DOHH2 (cell line): ENCODE measurements around the gene TJAP1.

Experiments used
- H3F3A ChIP-seq: fragments of 200-600 bp; sonication (generic), shearing (Covaris generic); 2 replicates; pipeline ENCODE4 v1.6.0; 2016; ENCODE audit warnings: antibody characterized with exemption, mild to moderate bottlenecking; ENCODE audit not compliant: control insufficient read depth, insufficient read depth
- H3K27ac ChIP-seq: fragments of 200-600 bp; sonication (generic); 2 replicates; pipeline ENCODE4 v1.5.1; 2014; ENCODE audit warnings: low read depth, mild to moderate bottlenecking, low read length, moderate library complexity
- H3K27me3 ChIP-seq: fragments of 200-600 bp; sonication (generic); 2 replicates; pipeline ENCODE4 v1.6.1; 2014; ENCODE audit warnings: mild to moderate bottlenecking, low read length, mixed read lengths; ENCODE audit not compliant: control insufficient read depth
- H3K36me3 ChIP-seq: fragments of 200-600 bp; sonication (generic); 2 replicates; pipeline ENCODE4 v1.6.1; 2014; ENCODE audit warnings: mild to moderate bottlenecking, low read length, moderate library complexity, mixed read lengths; ENCODE audit not compliant: control insufficient read depth
- H3K4me1 ChIP-seq: fragments of 200-600 bp; sonication (generic); 2 replicates; pipeline ENCODE4 v1.6.1; 2014; ENCODE audit warnings: mild to moderate bottlenecking, low read length, mixed read lengths; ENCODE audit not compliant: control insufficient read depth
- H3K4me2 ChIP-seq: fragments of 200-600 bp; sonication (generic); 2 replicates; pipeline ENCODE4 v1.6.0; 2014; ENCODE audit warnings: mild to moderate bottlenecking, low read length, moderate library complexity
- H3K4me3 ChIP-seq: fragments of 200-600 bp; sonication (generic); 2 replicates; pipeline ENCODE4 v1.5.1; 2014; ENCODE audit warnings: mild to moderate bottlenecking, low read length, mixed read lengths
- H3K79me2 ChIP-seq: fragments of 200-600 bp; sonication (generic); 2 replicates; pipeline ENCODE4 v1.6.1; 2014; ENCODE audit warnings: mild to moderate bottlenecking, low read length, mixed read lengths; ENCODE audit not compliant: control insufficient read depth
- H3K9me2 ChIP-seq: fragments of 200-600 bp; sonication (generic); replicated peaks from 2 replicates; pipeline ENCODE4 v1.6.1; 2014; ENCODE audit warnings: mild to moderate bottlenecking, low read length, mixed read lengths; ENCODE audit not compliant: control insufficient read depth
- H3K9me3 ChIP-seq: fragments of 200-600 bp; sonication (generic); 2 replicates; pipeline ENCODE4 v1.6.1; 2014; ENCODE audit warnings: antibody characterized with exemption, low read length, mixed read lengths; ENCODE audit not compliant: control insufficient read depth, insufficient read depth
- H4K20me1 ChIP-seq: fragments of 200-600 bp; sonication (generic); 2 replicates; pipeline ENCODE4 v1.6.0; 2014; ENCODE audit warnings: low read depth, mild to moderate bottlenecking, antibody characterized with exemption, low read length, moderate library complexity; ENCODE audit not compliant: control insufficient read depth, insufficient read depth
- EZH2phosphoT487 ChIP-seq: fragments of 200-600 bp; sonication (generic); IDR thresholded peaks from 2 replicates; pipeline ENCODE4 v1.6.1; 2017; ENCODE audit warnings: borderline replicate concordance, mild to moderate bottlenecking, antibody characterized with exemption, low read length, moderate library complexity, mixed read lengths
- TF ChIP-seq, protein P1 (sequence below): fragments of 200-600 bp; sonication (generic); IDR thresholded peaks from one replicate; pipeline ENCODE4 v1.5.1; 2014; ENCODE audit warnings: antibody characterized with exemption, mild to moderate bottlenecking, low read depth, low read length; ENCODE audit not compliant: poor library complexity, severe bottlenecking

TJAP1 gene

DNA sequence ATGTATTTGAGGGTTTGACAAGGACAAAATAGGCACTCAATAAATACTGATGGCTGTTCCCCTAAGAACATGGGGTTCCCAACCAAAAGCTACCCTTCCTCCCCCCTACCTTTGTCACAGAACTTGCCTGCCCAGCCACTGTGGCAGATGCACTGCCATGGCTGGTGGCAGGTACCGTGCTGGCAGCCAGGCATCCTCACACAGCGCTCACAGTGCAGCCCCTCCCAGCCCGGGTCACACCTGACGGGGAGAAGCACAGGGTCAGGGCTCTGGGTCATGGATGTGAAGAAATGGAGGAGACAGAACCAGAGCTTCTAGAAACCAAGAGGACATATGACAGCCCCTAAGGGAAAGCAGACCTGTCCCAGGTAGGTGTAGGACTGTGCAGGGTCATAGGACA is 24.5 kb upstream of the TJAP1 start:
- Histone ChIP-seq H3K4me1 (peaks cover 16% of the 10 kb centered on the region), H3K36me3 (peaks cover 34% of the 10 kb centered on the region), H4K20me1 (no peaks in the 10 kb centered on the region), H3K9me2 (no peaks in the 10 kb centered on the region), H3K27me3 (peaks cover 12% of the 10 kb centered on the region), H3K4me2 (no peak overlapping the region), H3K9me3 (no peaks in the 10 kb centered on the region; the same call in 1 of the 2 replicates), H3K27ac (no peak overlapping the region), H3K79me2 (no peaks in the 10 kb centered on the region), H3K4me3 (no peak overlapping the region), H3F3A (peaks cover 9% of the 10 kb centered on the region; the same call in 1 of the 2 replicates)
- TF ChIP-seq, protein P1, sequence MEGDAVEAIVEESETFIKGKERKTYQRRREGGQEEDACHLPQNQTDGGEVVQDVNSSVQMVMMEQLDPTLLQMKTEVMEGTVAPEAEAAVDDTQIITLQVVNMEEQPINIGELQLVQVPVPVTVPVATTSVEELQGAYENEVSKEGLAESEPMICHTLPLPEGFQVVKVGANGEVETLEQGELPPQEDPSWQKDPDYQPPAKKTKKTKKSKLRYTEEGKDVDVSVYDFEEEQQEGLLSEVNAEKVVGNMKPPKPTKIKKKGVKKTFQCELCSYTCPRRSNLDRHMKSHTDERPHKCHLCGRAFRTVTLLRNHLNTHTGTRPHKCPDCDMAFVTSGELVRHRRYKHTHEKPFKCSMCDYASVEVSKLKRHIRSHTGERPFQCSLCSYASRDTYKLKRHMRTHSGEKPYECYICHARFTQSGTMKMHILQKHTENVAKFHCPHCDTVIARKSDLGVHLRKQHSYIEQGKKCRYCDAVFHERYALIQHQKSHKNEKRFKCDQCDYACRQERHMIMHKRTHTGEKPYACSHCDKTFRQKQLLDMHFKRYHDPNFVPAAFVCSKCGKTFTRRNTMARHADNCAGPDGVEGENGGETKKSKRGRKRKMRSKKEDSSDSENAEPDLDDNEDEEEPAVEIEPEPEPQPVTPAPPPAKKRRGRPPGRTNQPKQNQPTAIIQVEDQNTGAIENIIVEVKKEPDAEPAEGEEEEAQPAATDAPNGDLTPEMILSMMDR: no peak
- TF ChIP-seq EZH2phosphoT487: no peak

DNA sequence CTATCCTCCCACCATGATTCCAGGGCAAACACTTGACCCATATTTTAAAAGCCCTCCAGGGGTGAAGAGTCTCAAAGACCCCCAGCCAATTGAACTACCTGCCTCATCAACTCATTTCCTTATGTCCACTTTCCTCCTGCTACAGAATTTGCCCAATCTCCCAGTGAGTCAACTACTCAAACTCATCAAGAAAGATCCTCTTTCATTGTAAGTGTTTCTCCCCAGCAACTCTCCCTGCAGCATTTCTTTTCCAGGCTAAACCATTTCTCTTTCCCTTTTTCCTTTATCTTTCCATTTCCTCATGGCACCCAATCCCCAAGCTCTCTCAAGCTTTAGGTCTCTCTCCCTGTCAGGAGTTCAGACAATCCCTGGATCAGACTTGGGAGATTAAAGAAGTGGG is 23.5 kb upstream of the TJAP1 start:
- H3K36me3 ChIP-seq: peaks cover 25% of the 10 kb centered on the region
- H3K79me2 ChIP-seq: no peaks in the 10 kb centered on the region
- no peaks in the 10 kb centered on the region for H4K20me1 ChIP-seq
- H3K27ac ChIP-seq: no peak overlapping the region
- TF ChIP-seq EZH2phosphoT487: no peak
- TF ChIP-seq, protein P1: no peak
- peaks cover 9% of the 10 kb centered on the region; the same call in 1 of the 2 replicates for H3F3A ChIP-seq
- H3K4me2 ChIP-seq: peak overlapping the region; percentile 79; the same call in 1 of the 2 replicates
- peaks cover 12% of the 10 kb centered on the region for H3K27me3 ChIP-seq
- H3K4me3 ChIP-seq: no peak overlapping the region
- no peaks in the 10 kb centered on the region; the same call in 1 of the 2 replicates for H3K9me3 ChIP-seq
- no peaks in the 10 kb centered on the region for H3K9me2 ChIP-seq
- peaks cover 16% of the 10 kb centered on the region for H3K4me1 ChIP-seq

DNA sequence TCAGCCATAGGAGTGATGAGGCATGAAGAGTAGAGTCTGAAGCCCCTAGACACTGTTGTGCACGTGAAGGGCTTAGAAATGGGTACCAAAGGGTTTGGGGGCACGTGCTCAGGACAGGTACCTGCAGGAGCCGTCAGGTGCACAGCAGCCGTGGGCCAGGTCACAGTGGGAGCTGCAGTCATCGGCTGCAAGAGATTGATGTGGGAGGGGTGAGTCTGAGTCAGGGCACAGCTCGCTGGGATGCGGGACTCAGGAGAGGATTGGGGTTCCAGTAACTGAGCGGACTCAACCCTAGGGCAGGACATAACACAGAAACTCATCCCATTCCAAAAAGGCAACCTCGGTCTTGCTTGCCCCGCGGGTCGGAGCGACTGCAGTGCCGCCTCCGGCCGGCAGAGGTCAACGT is 23.1 kb upstream of the TJAP1 start:
- Histone ChIP-seq H3K36me3 (peaks cover 22% of the 10 kb centered on the region; the same call in 1 of the 2 replicates), H3K79me2 (no peaks in the 10 kb centered on the region), H3K9me3 (no peaks in the 10 kb centered on the region; the same call in 1 of the 2 replicates), H3K27me3 (peaks cover 12% of the 10 kb centered on the region), H4K20me1 (no peaks in the 10 kb centered on the region), H3K4me1 (peaks cover 16% of the 10 kb centered on the region), H3K4me3 (peak overlapping the region; percentile 71), H3K9me2 (no peaks in the 10 kb centered on the region), H3F3A (peaks cover 9% of the 10 kb centered on the region; the same call in 1 of the 2 replicates), H3K4me2 (peak overlapping the region; percentile 79), H3K27ac (no peak overlapping the region)
- TF ChIP-seq, protein P1: peak; percentile 97
- no peak for TF ChIP-seq EZH2phosphoT487
